GM12873 (cell line): ENCODE results near the gene MSANTD3.
A peak's percentile ranks its signal among the peaks of the same experiment; 100 is the strongest.

Source experiments
- TF ChIP-seq, protein P1 (sequence below): IDR thresholded peaks from 2 replicates; pipeline ENCODE4 v1.5.1; 2012; ENCODE audit warnings: low read depth, mild to moderate bottlenecking, moderate library complexity, low read length, control low read depth; ENCODE audit not compliant: insufficient read depth; ENCODE audit errors: missing control alignments

The MSANTD3 gene

DNA sequence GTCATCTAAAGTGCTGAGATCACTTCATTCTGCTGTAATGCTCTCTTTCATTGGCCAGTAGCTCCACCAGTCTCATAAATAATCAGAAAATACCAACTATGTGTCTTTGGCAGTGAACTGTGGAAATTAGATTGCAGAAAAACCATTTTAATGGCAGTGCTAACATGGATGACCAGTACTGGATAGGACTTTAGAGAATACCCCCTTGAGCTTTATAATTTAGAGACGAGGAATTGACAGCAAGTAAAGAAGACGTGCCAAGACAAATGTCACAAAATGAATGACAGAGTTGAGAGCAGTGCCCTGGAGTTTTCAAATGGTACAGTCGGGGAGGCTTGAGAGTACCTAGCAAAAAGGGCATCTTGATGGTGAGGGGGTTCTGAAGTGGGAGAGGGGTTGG, 5.8 kb downstream of the MSANTD3 start:
- TF ChIP-seq, protein P1, sequence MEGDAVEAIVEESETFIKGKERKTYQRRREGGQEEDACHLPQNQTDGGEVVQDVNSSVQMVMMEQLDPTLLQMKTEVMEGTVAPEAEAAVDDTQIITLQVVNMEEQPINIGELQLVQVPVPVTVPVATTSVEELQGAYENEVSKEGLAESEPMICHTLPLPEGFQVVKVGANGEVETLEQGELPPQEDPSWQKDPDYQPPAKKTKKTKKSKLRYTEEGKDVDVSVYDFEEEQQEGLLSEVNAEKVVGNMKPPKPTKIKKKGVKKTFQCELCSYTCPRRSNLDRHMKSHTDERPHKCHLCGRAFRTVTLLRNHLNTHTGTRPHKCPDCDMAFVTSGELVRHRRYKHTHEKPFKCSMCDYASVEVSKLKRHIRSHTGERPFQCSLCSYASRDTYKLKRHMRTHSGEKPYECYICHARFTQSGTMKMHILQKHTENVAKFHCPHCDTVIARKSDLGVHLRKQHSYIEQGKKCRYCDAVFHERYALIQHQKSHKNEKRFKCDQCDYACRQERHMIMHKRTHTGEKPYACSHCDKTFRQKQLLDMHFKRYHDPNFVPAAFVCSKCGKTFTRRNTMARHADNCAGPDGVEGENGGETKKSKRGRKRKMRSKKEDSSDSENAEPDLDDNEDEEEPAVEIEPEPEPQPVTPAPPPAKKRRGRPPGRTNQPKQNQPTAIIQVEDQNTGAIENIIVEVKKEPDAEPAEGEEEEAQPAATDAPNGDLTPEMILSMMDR: no peak

DNA sequence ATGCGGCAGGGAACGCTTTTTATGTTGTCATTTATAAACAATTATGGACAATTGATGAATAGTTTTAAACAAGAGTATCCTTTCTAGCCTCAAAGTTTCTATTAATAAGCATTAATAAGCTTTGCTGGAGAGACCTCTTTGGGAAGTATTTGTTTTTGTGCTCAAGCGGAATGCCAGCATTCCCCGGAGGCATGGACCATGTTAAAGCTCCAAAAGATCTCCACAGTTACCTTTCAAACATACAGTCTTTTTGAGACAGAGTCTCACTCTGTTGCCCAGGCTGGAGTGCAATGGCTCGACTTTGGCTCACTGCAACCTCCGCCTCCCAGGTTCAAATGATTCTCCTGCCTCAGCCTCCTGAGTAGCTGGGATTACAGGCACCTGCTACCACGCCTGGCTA, 9.6 kb downstream of the MSANTD3 start:
- TF ChIP-seq, protein P1: no peak

DNA sequence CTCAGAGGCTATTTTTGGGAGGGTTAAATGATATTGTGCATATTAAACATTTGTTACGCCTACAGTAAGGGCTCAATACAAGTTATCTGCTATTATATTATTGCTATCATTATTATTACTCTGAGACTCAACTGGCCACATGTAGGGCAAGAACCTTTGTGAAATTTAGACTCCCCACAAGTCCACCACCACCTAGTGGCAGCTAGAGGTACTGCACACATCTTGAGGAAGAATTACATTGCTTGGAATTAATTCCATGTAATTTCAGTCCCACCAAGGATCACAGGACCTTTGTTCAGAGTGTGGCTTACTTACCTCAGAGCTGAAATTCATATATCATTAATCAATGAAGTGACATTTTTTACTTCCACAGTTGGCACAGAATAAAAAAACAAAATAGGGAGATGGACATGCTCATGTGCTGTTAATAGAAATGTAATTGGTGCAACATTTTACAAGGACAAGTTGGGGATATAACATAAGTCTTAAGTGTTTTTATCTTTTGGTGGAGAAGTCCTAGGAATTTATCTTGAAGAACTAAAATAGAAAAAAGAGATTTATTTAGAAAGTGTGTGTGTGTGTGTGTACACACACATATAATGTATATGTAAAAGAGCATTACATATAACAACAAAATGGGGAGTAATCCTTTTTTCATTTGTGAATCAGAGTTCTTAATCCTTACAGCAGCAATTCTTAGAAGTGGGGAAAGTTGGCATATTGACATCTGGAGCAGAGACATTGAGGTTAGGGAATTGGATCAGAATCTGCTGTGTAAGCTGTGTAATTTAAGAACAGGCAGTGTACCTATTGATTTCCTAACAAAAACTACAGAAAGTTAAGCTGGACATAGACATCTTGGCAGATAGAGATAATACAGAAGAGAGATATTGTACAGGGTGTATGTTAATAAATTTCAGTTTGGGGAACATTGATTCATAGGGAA, 11.2 kb downstream of the MSANTD3 start:
- TF ChIP-seq, protein P1: peak; percentile 87

DNA sequence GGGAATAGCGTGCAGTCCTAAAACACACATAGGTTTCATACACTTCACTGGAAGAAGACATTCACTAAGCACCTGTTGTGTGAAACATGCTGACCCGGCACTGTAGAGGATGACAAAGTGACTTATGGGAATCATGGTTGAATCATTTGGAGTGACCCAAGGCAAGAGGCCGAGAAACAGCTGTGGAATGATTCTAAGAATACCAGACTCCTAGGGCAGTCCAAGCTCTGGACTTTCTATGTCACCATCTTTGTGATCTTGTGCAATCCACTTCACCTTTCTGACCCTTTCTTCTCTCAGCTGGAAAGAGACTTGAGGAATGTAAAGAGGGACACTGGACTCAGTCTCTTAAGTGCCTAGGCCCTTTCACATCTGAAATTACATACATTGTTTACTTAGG, 13.1 kb downstream of the MSANTD3 start:
- TF ChIP-seq, protein P1: no peak

DNA sequence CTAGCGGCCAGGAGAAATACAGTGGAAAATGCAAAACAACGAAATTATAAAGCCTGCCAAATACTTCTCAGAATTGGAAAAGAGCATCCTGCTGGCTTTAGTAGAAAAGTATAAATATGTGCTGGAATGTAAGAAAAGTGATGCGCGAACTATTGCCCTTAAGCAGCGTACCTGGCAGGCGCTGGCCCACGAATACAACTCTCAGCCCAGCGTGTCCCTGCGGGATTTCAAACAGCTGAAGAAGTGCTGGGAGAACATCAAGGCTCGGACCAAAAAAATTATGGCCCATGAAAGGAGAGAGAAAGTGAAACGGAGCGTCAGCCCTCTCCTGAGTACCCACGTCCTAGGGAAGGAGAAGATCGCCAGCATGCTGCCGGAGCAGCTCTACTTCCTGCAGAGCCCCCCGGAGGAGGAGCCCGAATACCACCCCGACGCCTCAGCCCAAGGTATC, 15.0 kb downstream of the MSANTD3 start:
- TF ChIP-seq, protein P1: no peak

DNA sequence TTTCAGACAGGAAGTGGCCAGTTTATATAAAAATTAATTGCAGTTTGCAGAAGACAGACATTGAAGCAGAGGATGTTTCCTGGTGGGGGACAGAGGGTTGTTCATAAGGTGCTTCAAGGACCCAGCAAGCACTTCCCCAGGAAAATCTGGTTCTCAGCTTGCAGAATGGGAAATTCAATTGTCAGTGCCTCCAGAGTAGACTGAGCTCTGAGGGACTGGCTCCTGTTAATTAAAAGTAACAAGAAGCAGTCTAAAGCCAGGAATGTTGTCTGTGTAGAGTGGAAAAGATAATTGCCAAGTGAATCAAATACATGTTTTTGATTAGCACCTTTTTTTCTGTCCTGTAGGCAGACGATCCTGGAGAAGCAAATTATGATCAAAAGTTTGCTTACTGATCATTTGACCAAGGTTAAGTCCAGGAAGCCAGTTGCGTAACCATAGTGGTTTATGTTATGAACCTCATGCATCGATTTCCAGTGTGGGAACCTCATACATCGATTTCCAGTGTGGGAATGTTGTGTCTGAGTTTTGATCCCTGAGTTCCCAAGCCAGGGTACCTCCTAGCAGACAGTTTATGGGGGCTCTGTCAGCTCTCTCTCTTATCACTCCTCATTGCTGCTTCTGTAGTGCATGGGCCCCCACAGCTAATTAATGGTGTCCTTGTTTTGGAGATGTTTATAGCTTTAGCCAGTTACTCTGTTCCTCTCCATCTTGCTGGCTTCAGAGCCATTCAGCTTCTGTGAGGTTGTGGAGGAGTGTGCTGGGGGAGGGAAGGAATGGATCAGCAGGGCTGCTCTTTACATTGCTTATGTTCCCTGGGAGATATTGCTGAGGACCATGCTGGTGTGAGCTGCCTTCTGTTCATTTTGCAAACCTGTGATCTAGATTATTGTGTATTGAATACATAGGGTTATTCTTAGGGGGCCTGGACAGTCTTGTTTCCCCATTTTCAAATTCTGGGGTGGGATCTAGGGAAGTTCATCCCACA, 17.1 kb downstream of the MSANTD3 start:
- TF ChIP-seq, protein P1: no peak

DNA sequence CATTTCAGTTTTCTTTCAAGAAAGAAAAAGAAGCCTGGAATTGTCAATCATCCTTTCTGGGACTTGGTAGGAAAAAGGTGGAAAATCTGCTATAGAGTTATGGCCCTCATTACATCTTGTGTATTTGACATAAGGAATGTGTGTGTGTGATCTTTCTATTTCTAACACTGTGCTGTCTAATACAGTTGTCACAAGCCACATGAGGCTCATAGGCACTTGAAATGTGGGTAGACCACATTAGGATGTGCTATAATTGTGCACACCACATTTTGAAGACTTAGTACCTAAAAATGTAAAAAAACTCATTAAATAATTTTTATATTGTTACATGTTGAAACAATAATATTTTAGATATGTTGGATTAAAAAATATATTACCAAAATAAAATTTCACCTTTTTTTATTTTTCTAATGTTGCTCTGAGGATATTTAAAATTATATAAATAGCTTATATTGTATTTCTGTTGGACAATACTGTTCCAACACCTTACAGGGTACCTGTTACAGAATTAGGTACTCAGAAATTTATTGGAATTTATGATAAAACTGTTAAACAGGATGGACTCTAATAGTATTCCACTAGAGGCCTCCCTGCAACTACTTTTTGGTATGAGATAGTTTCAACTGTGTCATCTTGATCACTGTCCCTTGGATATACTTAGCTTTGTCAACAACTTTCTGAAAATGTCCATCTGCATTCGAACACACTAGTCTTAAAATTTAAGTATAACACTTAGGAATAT, 18.4 kb downstream of the MSANTD3 start:
- TF ChIP-seq, protein P1: no peak
